A549 (cell line): ENCODE measurements around the gene CFLAR. TPM values are rescaled to one million over a fixed set of nuclear protein-coding genes. Genes with fewer than 3 reads are reported as not detected.

Experiments
- ATAC-seq, 2 experiments: fragments of 200-7000 bp in 1 of 2; fragments of >200 bp in 1 of 2; cut with Nextera tagmentation in 1 of 2; cut with Tn5 transposase in 1 of 2; 3 replicates each; pipeline versions ENCODE4 v1.8.0 to v1.9.1; 2018 to 2020; ENCODE audit warnings: mild to moderate bottlenecking in 1 of 2, moderate library complexity in 1 of 2
- CTCF ChIA-PET: fragments of 300-600 bp; sonication (Branson Sonifier 250); formaldehyde crosslinking; extraction: SDS; loops from one replicate; lab custom pipeline; 2021; ENCODE audit warnings: antibody characterized with exemption, inconsistent platforms; lab: Yijun Ruan, JAX
- POLR2A ChIA-PET: fragments of 350-600 bp; formaldehyde crosslinking; extraction: SDS; loops from one replicate; lab custom pipeline; 2021; ENCODE audit warnings: antibody characterized with exemption, inconsistent platforms; lab: Yijun Ruan, JAX
- DNase-seq, 2 experiments: peaks; one replicate each; pipeline versions ENCODE4 v3.0.0 to v3.0.0-alpha.2; 2011 to 2016; ENCODE audit warnings: low read depth in 1 of 2, low spot score in 1 of 2
- FAIRE-seq: peaks from 2 replicates; lab custom pipeline; 2011; peaks lifted over from hg19 to GRCh38; lab: Jason Lieb, UNC
- H3K27ac ChIP-seq, 2 experiments: fragments of >200 bp; sonication (Bioruptor Twin); formaldehyde crosslinking; 3 replicates each; pipeline ENCODE4 v1.5.1; 2016 to 2017
- H3K4me1 ChIP-seq: fragments of >200 bp; sonication (Bioruptor Twin); formaldehyde crosslinking; 3 replicates; pipeline ENCODE4 v1.6.1; 2016
- H3K4me2 ChIP-seq: fragments of >200 bp; sonication (Bioruptor Twin); formaldehyde crosslinking; 3 replicates; pipeline ENCODE4 v1.6.1; 2016
- H3K4me3 ChIP-seq: fragments of >200 bp; sonication (Bioruptor Twin); formaldehyde crosslinking; 3 replicates; pipeline ENCODE4 v1.5.1; 2016
- H3K9me3 ChIP-seq: fragments of >200 bp; sonication (Bioruptor Twin); formaldehyde crosslinking; 3 replicates; pipeline ENCODE4 v1.6.1; 2016
- CEBPB ChIP-seq, 2 experiments: fragments of >200 bp in 1 of 2; sonication (Bioruptor Twin) in 1 of 2; formaldehyde crosslinking in 1 of 2; IDR thresholded peaks; 2 replicates each; pipeline ENCODE4 v1.6.1; 2012 to 2016
- CHD2 ChIP-seq: fragments of 150-350 bp; IDR thresholded peaks from 2 replicates; pipeline ENCODE4 v1.6.1; 2014; ENCODE audit warnings: low read length; ENCODE audit not compliant: partially characterized antibody
- CHD4 ChIP-seq: fragments of 200-600 bp; sonication (generic); IDR thresholded peaks from 2 replicates; pipeline ENCODE4 v1.6.1; 2016; ENCODE audit warnings: antibody characterized with exemption, mild to moderate bottlenecking, borderline replicate concordance
- EP300 ChIP-seq, 2 experiments: fragments of >200 bp; sonication (Bioruptor Twin); formaldehyde crosslinking; IDR thresholded peaks; 2 replicates in 1 of 2; 3 replicates in 1 of 2; pipeline ENCODE4 v1.6.1; 2016 to 2017
- GATA3 ChIP-seq: IDR thresholded peaks from 2 replicates; pipeline ENCODE4 v1.6.1; 2012; ENCODE audit warnings: borderline replicate concordance
- HDAC2 ChIP-seq: fragments of 200-600 bp; sonication (generic); IDR thresholded peaks from 2 replicates; pipeline ENCODE4 v1.6.1; 2016
- KDM1A ChIP-seq: fragments of 200-600 bp; sonication (generic); IDR thresholded peaks from 2 replicates; pipeline ENCODE4 v1.6.1; 2016; ENCODE audit warnings: low read depth, mild to moderate bottlenecking
- MAZ ChIP-seq: fragments of 150-350 bp; IDR thresholded peaks from 2 replicates; pipeline ENCODE4 v1.6.1; 2014; ENCODE audit warnings: antibody characterized with exemption, low read depth, low read length, borderline replicate concordance
- MYC ChIP-seq: IDR thresholded peaks from 2 replicates; pipeline ENCODE4 v1.6.1; 2012; ENCODE audit warnings: mild to moderate bottlenecking, inconsistent platforms, low read length, improper control_type of control experiment, borderline replicate concordance
- NPAS2 ChIP-seq: fragments of 250-450 bp; sonication (Bioruptor Pico); IDR thresholded peaks from 2 replicates; pipeline ENCODE4 v1.8.0; 2022; ENCODE audit warnings: mild to moderate bottlenecking, moderate library complexity, borderline replicate concordance
- NR3C1 ChIP-seq: fragments of >200 bp; sonication (Bioruptor Twin); formaldehyde crosslinking; IDR thresholded peaks from 3 replicates; pipeline ENCODE4 v1.6.1; 2017
- POLR2A ChIP-seq: IDR thresholded peaks from 2 replicates; pipeline ENCODE4 v1.6.1; 2012; ENCODE audit warnings: mild to moderate bottlenecking, low read length
- RAD21 ChIP-seq, 2 experiments: fragments of >200 bp in 1 of 2; sonication (Bioruptor Twin) in 1 of 2; formaldehyde crosslinking in 1 of 2; IDR thresholded peaks in 1 of 2; conservative IDR thresholded peaks in 1 of 2; 2 replicates in 1 of 2; 3 replicates in 1 of 2; pipeline ENCODE4 v1.6.1; 2012 to 2018; ENCODE audit warnings: inconsistent platforms in 1 of 2
- RARB ChIP-seq: fragments of 250-450 bp; sonication (Bioruptor Pico); IDR thresholded peaks from 2 replicates; pipeline ENCODE4 v1.8.0; 2021; ENCODE audit warnings: mild to moderate bottlenecking, moderate library complexity
- ZFP36 ChIP-seq: fragments of 450-650 bp; IDR thresholded peaks from 2 replicates; pipeline ENCODE4 v1.6.1; 2014; ENCODE audit warnings: borderline replicate concordance; ENCODE audit not compliant: partially characterized antibody
- ZSCAN20 ChIP-seq: fragments of 250-450 bp; sonication (Bioruptor Pico); IDR thresholded peaks from 2 replicates; pipeline ENCODE4 v1.8.0; 2022; ENCODE audit warnings: mild to moderate bottlenecking, moderate library complexity
- WGBS: methylation state at CpG from one replicate; pipeline ENCODE4 v1.1.6; 2017; ENCODE audit errors: missing lambda C conversion rate; 5-methylcytosine and 5-hydroxymethylcytosine counted together
- polyA plus RNA-seq, 4 experiments: library from polyadenylated mRNA; depleted of rRNA in 3 of 4; stranded (reverse); fragments of >200 nt; fragmentation: RNase III in 1 of 4; extraction: RNeasy Plus Mini Kit Qiagen cat#74134 plus additional on column Dnase treatment in 1 of 4; gene quantifications; 2 replicates in 3 of 4; 3 replicates in 1 of 4; pipeline ENCODE4 v1.2.3, GENCODE V29; 2011 to 2017
- TF ChIP-seq, protein P1 (sequence below): fragments of 150-350 bp; IDR thresholded peaks from 2 replicates; pipeline ENCODE4 v1.6.1; 2014; ENCODE audit warnings: low read depth, mild to moderate bottlenecking, low read length
- TF ChIP-seq, protein P2 (sequence below): fragments of >200 bp; sonication (Bioruptor Twin); formaldehyde crosslinking; IDR thresholded peaks from 2 replicates; pipeline ENCODE4 v1.6.1; 2016

Gene CFLAR
- polyA plus RNA-seq, 2 of the 4 experiments (the other 2 are of a cell fraction) = 56.5 to 89.4 TPM

DNA sequence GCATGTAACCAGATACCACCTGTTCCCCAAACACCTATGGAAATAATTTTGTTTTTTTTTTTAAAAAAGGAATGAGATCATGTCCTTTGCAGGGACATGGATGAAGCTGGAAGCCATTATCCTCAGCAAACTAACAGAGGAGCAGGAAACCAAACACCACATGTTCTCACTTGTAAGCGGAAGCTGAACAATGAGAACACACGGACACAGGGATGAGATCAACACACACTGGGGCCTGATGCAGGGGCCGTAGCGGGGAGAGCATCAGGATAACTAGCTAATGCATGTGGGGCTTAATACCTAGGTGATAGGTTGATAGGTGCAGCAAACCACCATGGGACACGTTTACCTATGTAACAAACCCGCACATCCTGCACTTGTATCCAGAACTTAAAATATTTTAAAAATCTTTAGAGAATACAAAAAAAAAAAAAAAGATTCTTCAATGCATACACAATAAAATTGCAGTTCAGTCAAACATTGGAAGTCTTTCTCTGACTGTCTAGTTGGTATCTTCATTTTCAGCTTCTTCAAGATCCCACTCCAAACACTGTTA lies 55.4 kb downstream of the CFLAR start:
- 0 out of 3 replicates have a peak, but pooled peaks cover 4% of the 10 kb centered on the region for H3K4me1 ChIP-seq
- FAIRE-seq = no peak
- WGBS = 95% methylated on average over 6 of the region's 6 CpGs
- no peak overlapping the region for H3K4me3 ChIP-seq
- H3K4me2 ChIP-seq = no peak overlapping the region
- peaks cover 31% of the 10 kb centered on the region for H3K9me3 ChIP-seq
- no peak for DNase-seq
- TF ChIP-seq, protein P1, sequence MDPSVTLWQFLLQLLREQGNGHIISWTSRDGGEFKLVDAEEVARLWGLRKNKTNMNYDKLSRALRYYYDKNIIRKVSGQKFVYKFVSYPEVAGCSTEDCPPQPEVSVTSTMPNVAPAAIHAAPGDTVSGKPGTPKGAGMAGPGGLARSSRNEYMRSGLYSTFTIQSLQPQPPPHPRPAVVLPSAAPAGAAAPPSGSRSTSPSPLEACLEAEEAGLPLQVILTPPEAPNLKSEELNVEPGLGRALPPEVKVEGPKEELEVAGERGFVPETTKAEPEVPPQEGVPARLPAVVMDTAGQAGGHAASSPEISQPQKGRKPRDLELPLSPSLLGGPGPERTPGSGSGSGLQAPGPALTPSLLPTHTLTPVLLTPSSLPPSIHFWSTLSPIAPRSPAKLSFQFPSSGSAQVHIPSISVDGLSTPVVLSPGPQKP = no peak
- TF ChIP-seq NR3C1 (no peak), MYC (no peak), NPAS2 (CRISPR knock-in tag) (no peak)
- ChIA-PET POLR2A (interaction anchor here (0.7 kb wide), 1 partner anchor 20 kb away, joined by 6 read pairs; no protein-coding TSS in a partner anchor), CTCF (interaction anchor here (0.6 to 1.9 kb wide), 10 partner anchors 11 to 270 kb away, joined by 3 to 8 read pairs (median 4); partner anchors contain the start of gene CASP10)
- 0 out of 6 replicates have a peak, but pooled peaks of 1 of the 2 experiments have one; percentile 18 for ATAC-seq
- no peak overlapping the region for H3K27ac ChIP-seq

DNA sequence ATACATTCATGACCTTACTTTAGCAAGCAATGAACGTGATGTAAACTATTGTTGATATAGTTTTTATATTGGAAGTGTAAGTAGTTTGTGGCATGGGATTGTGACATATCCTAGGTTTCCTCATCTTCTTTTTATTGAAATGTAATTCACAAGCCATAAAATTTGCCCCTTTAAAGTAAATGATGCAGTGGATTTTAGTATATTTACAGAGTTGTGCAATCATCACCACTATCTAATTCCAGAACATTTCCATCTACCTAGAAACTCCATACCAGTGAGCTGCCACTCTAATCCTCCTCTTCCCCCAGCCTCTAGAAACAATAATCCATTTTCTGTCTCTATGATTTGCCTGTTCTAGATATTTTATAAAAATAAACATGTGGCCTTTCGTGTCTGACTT lies 56.3 kb downstream of the CFLAR start:
- WGBS = 58% methylated on average over 2 of the region's 2 CpGs
- no peak for TF ChIP-seq ZSCAN20
- no peak for TF ChIP-seq ZFP36
- TF ChIP-seq CEBPB (IDR thresholded peaks at IDR 0.05) = peak; percentile 58; a peak in 2 of 4 replicates
- TF ChIP-seq MAZ = no peak
- TF ChIP-seq HDAC2 = no peak
- no peak for TF ChIP-seq KDM1A
- H3K4me3 ChIP-seq = no peak overlapping the region
- ATAC-seq (no peak), DNase-seq (no peak), FAIRE-seq (no peak)
- H3K27ac ChIP-seq = no peak overlapping the region
- ChIA-PET CTCF (interaction anchor here (0.8 to 1.9 kb wide), 5 partner anchors 10 to 267 kb away, joined by 3 to 8 read pairs (median 4); partner anchors contain the start of gene CASP10), POLR2A (no interaction called here)
- H3K9me3 ChIP-seq = peaks cover 23% of the 10 kb centered on the region; the same call in 2 of the 3 replicates
- 0 out of 3 replicates have a peak, but pooled peaks cover 4% of the 10 kb centered on the region for H3K4me1 ChIP-seq
- no peak overlapping the region for H3K4me2 ChIP-seq

DNA sequence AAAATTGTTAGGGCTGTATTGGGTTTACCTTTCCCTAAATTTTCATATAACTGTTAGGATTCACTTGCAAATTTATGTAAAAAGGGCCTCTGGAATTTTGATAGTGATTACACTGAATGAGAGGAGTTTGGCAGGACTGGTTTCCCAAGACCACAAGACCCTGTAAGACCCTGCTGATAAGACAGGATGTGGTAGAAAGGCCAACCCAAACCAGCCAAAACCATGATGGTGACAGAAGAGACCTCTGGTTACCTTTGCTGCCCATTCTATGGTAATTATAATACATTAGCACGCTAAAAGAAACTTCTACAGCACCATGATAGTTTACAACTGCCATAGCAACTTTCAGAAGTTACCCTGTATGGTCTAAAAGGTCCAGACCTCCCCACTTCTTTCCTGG lies 58.7 kb downstream of the CFLAR start:
- TF ChIP-seq EP300 (IDR thresholded peaks at IDR 0.05) = no peak
- TF ChIP-seq, protein P2, sequence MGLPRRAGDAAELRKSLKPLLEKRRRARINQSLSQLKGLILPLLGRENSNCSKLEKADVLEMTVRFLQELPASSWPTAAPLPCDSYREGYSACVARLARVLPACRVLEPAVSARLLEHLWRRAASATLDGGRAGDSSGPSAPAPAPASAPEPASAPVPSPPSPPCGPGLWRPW = no peak
- no peak for TF ChIP-seq RAD21 (conservative IDR thresholded peaks at IDR 0.05 in 1 of 2, IDR thresholded peaks at IDR 0.05 in 1 of 2)
- TF ChIP-seq, protein P1 = no peak
- no peak for TF ChIP-seq CHD4
- TF ChIP-seq RARB (CRISPR knock-in tag) = no peak
- no peak for TF ChIP-seq CHD2
- no peak for TF ChIP-seq POLR2A
- no peak for TF ChIP-seq HDAC2
- no peak for TF ChIP-seq GATA3
- ATAC-seq = no peak

More for the DNA sequence above, 58.7 kb downstream of the CFLAR start:
- no peak overlapping the region for H3K4me2 ChIP-seq
- no peak overlapping the region for H3K27ac ChIP-seq
- ChIA-PET POLR2A (no interaction called here), CTCF (no interaction called here)
- FAIRE-seq (no peak), DNase-seq (no peak)
- no peak overlapping the region for H3K4me3 ChIP-seq
- 0 out of 3 replicates have a peak, but pooled peaks cover 3% of the 10 kb centered on the region for H3K9me3 ChIP-seq
- 96% methylated on average over 1 of the region's 1 CpG for WGBS
- 0 out of 3 replicates have a peak, but pooled peaks cover 4% of the 10 kb centered on the region for H3K4me1 ChIP-seq
